ENCODE measurements around the gene ATF7IP2.
"Not testable (repeated sequence)": the region's sequence is repeated elsewhere in the genome, so short reads cannot be mapped to it uniquely, and the experiment has no call there.

Gene ATF7IP2

GRCh38 chr16:10356870-10357842 lies 28.7 kb upstream of the ATF7IP2 start:
- ATAC-seq, result no peak
- TF ChIP-seq GLIS3 (CRISPR knock-in tag; IDR thresholded peaks at IDR 0.05) (no peak), PATZ1 (CRISPR knock-in tag; IDR thresholded peaks at IDR 0.05; ENCODE audit: borderline replicate concordance) (no peak), CSDC2 (CRISPR knock-in tag; IDR thresholded peaks at IDR 0.05) (no peak), ZNF565 (CRISPR knock-in tag; conservative IDR thresholded peaks at IDR 0.05; ENCODE audit: low read depth) (no peak), TSHZ2 (CRISPR knock-in tag; IDR thresholded peaks at IDR 0.05) (no peak), ISL1 (CRISPR knock-in tag; IDR thresholded peaks at IDR 0.05) (no peak), CREB5 (CRISPR knock-in tag; IDR thresholded peaks at IDR 0.05; ENCODE audit: low read depth) (no peak), ZNF70 (CRISPR knock-in tag; IDR thresholded peaks at IDR 0.05) (no peak), RARB (CRISPR knock-in tag; IDR thresholded peaks at IDR 0.05) (no peak), ARNTL (CRISPR knock-in tag; IDR thresholded peaks at IDR 0.05; ENCODE audit: borderline replicate concordance, low read depth) (no peak), OSR1 (CRISPR knock-in tag; IDR thresholded peaks at IDR 0.05) (no peak), ZNF8 (CRISPR knock-in tag; IDR thresholded peaks at IDR 0.05) (no peak), ZC3H10 (CRISPR knock-in tag; IDR thresholded peaks at IDR 0.05) (no peak), POU6F1 (CRISPR knock-in tag; IDR thresholded peaks at IDR 0.05; ENCODE audit: borderline replicate concordance, low read depth) (no peak)

GRCh38 chr16:10361747-10362076 lies 24.1 kb upstream of the ATF7IP2 start:
- not testable (repeated sequence) for ATAC-seq

- ATAC-seq, result no peak
- TF ChIP-seq GLIS3 (CRISPR knock-in tag; IDR thresholded peaks at IDR 0.05) (no peak), ZNF70 (CRISPR knock-in tag; IDR thresholded peaks at IDR 0.05) (no peak), TOX (CRISPR knock-in tag; IDR thresholded peaks at IDR 0.05; ENCODE audit: borderline replicate concordance) (no peak), SNAI2 (CRISPR knock-in tag; IDR thresholded peaks at IDR 0.05) (no peak), POU6F1 (CRISPR knock-in tag; IDR thresholded peaks at IDR 0.05; ENCODE audit: borderline replicate concordance, low read depth) (no peak), ZNF565 (CRISPR knock-in tag; conservative IDR thresholded peaks at IDR 0.05; ENCODE audit: low read depth) (no peak), RARB (CRISPR knock-in tag; IDR thresholded peaks at IDR 0.05) (no peak), ISL1 (CRISPR knock-in tag; IDR thresholded peaks at IDR 0.05) (no peak), ZNF8 (CRISPR knock-in tag; IDR thresholded peaks at IDR 0.05) (no peak), ZC3H10 (CRISPR knock-in tag; IDR thresholded peaks at IDR 0.05) (no peak), ZFP30 (CRISPR knock-in tag; IDR thresholded peaks at IDR 0.05) (no peak), TCF4 (CRISPR knock-in tag; IDR thresholded peaks at IDR 0.05; ENCODE audit: borderline replicate concordance) (no peak), ESRRG (CRISPR knock-in tag; IDR thresholded peaks at IDR 0.05) (no peak), ZFP3 (CRISPR knock-in tag; IDR thresholded peaks at IDR 0.05) (no peak), TSHZ2 (CRISPR knock-in tag; IDR thresholded peaks at IDR 0.05) (no peak), OSR1 (CRISPR knock-in tag; IDR thresholded peaks at IDR 0.05) (no peak), CREB5 (CRISPR knock-in tag; IDR thresholded peaks at IDR 0.05; ENCODE audit: low read depth) (no peak)
Measured at GRCh38 chr16:10362077-10362863, 23.6 kb upstream of the ATF7IP2 start.

- not testable (repeated sequence) for ATAC-seq
Measured at GRCh38 chr16:10362864-10363197, 23.0 kb upstream of the ATF7IP2 start.
